Measurements from ENCODE around the gene NF1. TPM values are rescaled to one million over a fixed set of nuclear protein-coding genes. Genes with fewer than 3 reads are reported as not detected.
"Not testable (repeated sequence)": the region's sequence is repeated elsewhere in the genome, so short reads cannot be mapped to it uniquely, and the experiment has no call there.

Gene NF1
- total and polyA plus RNA-seq, 2 experiments from 2014 or later: 8.4 to 45.9 TPM

GRCh38 chr17:31198026-31198425, 103.2 kb downstream of the NF1 start:
- Histone ChIP-seq H3K79me2 (peaks cover 6% of the 10 kb centered on the region), H4K20me1 (ENCODE audit: insufficient read depth, poor library complexity, severe bottlenecking) (no peaks in the 10 kb centered on the region), H3K27me3 (no peaks in the 10 kb centered on the region), H3K9me3 (ENCODE audit: low read depth) (no peaks in the 10 kb centered on the region), H3K4me2 (no peak overlapping the region), H3K4me1 (ENCODE audit: insufficient read depth) (no peaks in the 10 kb centered on the region), H3K27ac (no peak overlapping the region), H3K9me2 (replicated peaks; ENCODE audit: insufficient read depth) (no peaks in the 10 kb centered on the region), H3K36me3 (replicated peaks; ENCODE audit: insufficient read depth, low read depth) (no peaks in the 10 kb centered on the region), H2AFZ (no peak overlapping the region), H3K4me3 (no peak overlapping the region)
- WGBS (ENCODE audit: low lambda C conversion rate, missing lambda C conversion rate): 100% methylated on average over 1 of the region's 1 CpG
- DNase-seq (ENCODE audit: low spot score): no peak
- TF ChIP-seq EZH2phosphoT487 (IDR thresholded peaks at IDR 0.05; ENCODE audit: low read depth, severe bottlenecking, unreplicated experiment): no peak
- TF ChIP-seq EZH2 (IDR thresholded peaks at IDR 0.05; ENCODE audit: borderline replicate concordance): no peak
- TF ChIP-seq, protein P1, sequence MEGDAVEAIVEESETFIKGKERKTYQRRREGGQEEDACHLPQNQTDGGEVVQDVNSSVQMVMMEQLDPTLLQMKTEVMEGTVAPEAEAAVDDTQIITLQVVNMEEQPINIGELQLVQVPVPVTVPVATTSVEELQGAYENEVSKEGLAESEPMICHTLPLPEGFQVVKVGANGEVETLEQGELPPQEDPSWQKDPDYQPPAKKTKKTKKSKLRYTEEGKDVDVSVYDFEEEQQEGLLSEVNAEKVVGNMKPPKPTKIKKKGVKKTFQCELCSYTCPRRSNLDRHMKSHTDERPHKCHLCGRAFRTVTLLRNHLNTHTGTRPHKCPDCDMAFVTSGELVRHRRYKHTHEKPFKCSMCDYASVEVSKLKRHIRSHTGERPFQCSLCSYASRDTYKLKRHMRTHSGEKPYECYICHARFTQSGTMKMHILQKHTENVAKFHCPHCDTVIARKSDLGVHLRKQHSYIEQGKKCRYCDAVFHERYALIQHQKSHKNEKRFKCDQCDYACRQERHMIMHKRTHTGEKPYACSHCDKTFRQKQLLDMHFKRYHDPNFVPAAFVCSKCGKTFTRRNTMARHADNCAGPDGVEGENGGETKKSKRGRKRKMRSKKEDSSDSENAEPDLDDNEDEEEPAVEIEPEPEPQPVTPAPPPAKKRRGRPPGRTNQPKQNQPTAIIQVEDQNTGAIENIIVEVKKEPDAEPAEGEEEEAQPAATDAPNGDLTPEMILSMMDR (IDR thresholded peaks at IDR 0.05; ENCODE audit: poor library complexity): no peak

GRCh38 chr17:31198666-31199065, 103.9 kb downstream of the NF1 start:
- H3K27ac ChIP-seq; DNase-seq (ENCODE audit: low spot score); H3K4me1 ChIP-seq (ENCODE audit: insufficient read depth); H3K36me3 ChIP-seq (replicated peaks; ENCODE audit: insufficient read depth, low read depth); H3K4me3 ChIP-seq; H3K9me2 ChIP-seq (replicated peaks; ENCODE audit: insufficient read depth); H3K4me2 ChIP-seq; H3K27me3 ChIP-seq; H4K20me1 ChIP-seq (ENCODE audit: insufficient read depth, poor library complexity, severe bottlenecking); H3K9me3 ChIP-seq (ENCODE audit: low read depth); H2AFZ ChIP-seq; H3K79me2 ChIP-seq: not testable (repeated sequence)
- 68% methylated on average over 2 of the region's 2 CpGs for whole genome bisulfite sequencing (ENCODE audit: low lambda C conversion rate, missing lambda C conversion rate)

DNA sequence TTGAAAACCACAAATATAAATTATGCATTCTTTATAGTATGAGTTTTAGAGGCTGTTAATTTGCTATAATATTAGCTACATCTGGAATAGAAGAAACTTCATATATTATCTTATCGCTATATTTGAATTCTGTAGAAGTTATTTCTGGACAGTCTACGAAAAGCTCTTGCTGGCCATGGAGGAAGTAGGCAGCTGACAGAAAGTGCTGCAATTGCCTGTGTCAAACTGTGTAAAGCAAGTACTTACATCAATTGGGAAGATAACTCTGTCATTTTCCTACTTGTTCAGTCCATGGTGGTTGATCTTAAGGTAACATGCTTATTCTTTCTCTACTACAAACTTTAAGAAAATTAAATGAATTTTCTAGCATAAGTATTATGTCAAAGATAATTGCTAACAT, 105.5 kb downstream of the NF1 start:
- no peaks in the 10 kb centered on the region for H4K20me1 ChIP-seq (ENCODE audit: insufficient read depth, poor library complexity, severe bottlenecking)
- DNase-seq (ENCODE audit: low spot score): no peak
- no peak overlapping the region for H2AFZ ChIP-seq
- TF ChIP-seq EZH2phosphoT487 (IDR thresholded peaks at IDR 0.05; ENCODE audit: low read depth, severe bottlenecking, unreplicated experiment) (no peak), EZH2 (IDR thresholded peaks at IDR 0.05; ENCODE audit: borderline replicate concordance) (no peak)
- TF ChIP-seq, protein P1 (IDR thresholded peaks at IDR 0.05; ENCODE audit: poor library complexity): no peak
- no peak overlapping the region for H3K4me3 ChIP-seq
- no peak overlapping the region for H3K4me2 ChIP-seq
- 95% methylated on average over 2 of the region's 2 CpGs for WGBS (ENCODE audit: low lambda C conversion rate, missing lambda C conversion rate)
- no peaks in the 10 kb centered on the region for H3K36me3 ChIP-seq (replicated peaks; ENCODE audit: insufficient read depth, low read depth)
- H3K27me3 ChIP-seq: no peaks in the 10 kb centered on the region
- H3K79me2 ChIP-seq: peaks cover 6% of the 10 kb centered on the region
- H3K4me1 ChIP-seq (ENCODE audit: insufficient read depth): no peaks in the 10 kb centered on the region
- no peak overlapping the region for H3K27ac ChIP-seq
- no peaks in the 10 kb centered on the region for H3K9me2 ChIP-seq (replicated peaks; ENCODE audit: insufficient read depth)
- no peaks in the 10 kb centered on the region for H3K9me3 ChIP-seq (ENCODE audit: low read depth)

DNA sequence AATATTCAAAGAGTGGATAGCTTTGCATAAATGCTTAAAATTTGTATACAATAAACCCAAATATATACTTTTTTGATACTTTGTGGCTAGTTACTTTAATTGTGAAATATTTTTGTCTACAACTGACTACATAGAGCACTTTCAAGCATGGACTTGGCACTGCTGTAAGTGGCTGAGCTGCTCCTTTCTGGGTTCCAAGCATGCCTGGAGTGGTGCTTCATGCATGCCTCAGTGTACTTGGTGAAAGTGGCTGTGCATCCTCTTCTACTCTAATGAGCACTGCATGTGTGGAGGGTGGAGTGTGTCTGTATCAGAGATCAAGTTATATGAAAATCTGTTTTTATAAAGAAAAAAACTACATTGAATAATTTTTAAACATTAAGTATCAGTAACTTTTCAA, 108.2 kb downstream of the NF1 start:
- H4K20me1 ChIP-seq (ENCODE audit: insufficient read depth, poor library complexity, severe bottlenecking): no peaks in the 10 kb centered on the region
- H3K27ac ChIP-seq: no peak overlapping the region
- TF ChIP-seq EZH2phosphoT487 (IDR thresholded peaks at IDR 0.05; ENCODE audit: low read depth, severe bottlenecking, unreplicated experiment): no peak
- TF ChIP-seq, protein P1 (IDR thresholded peaks at IDR 0.05; ENCODE audit: poor library complexity): no peak
- no peak for TF ChIP-seq EZH2 (IDR thresholded peaks at IDR 0.05; ENCODE audit: borderline replicate concordance)
- H3K79me2 ChIP-seq: no peaks in the 10 kb centered on the region
- H3K4me3 ChIP-seq: no peak overlapping the region
- no peak overlapping the region for H3K4me2 ChIP-seq
- DNase-seq (ENCODE audit: low spot score): no peak
- no peaks in the 10 kb centered on the region for H3K27me3 ChIP-seq
- no peaks in the 10 kb centered on the region for H3K4me1 ChIP-seq (ENCODE audit: insufficient read depth)
- no peaks in the 10 kb centered on the region for H3K9me2 ChIP-seq (replicated peaks; ENCODE audit: insufficient read depth)
- H3K9me3 ChIP-seq (ENCODE audit: low read depth): no peaks in the 10 kb centered on the region
- H2AFZ ChIP-seq: no peak overlapping the region
- no peaks in the 10 kb centered on the region for H3K36me3 ChIP-seq (replicated peaks; ENCODE audit: insufficient read depth, low read depth)
